OCI-LY7 (cell line): ENCODE measurements around the gene DLX5. TPM values are rescaled to one million over a fixed set of nuclear protein-coding genes. Genes with fewer than 3 reads are reported as not detected.

Experiments used
- BruUV-seq: library from RNA; stranded (reverse); fragments of 400-500 nt; replicated peaks from 2 replicates; lab custom pipeline; 2021; lab: Mats Ljungman, UMichigan
- CTCF ChIA-PET: fragments of 300-600 bp; sonication (Branson Sonifier 250); formaldehyde crosslinking; loops from one replicate; lab custom pipeline; 2022; ENCODE audit warnings: antibody characterized with exemption; ENCODE audit not compliant: unreplicated experiment; lab: Charles Lee
- POLR2A ChIA-PET: fragments of 300-600 bp; sonication (Branson Sonifier 250); formaldehyde crosslinking; loops from one replicate; lab custom pipeline; 2022; ENCODE audit warnings: antibody characterized with exemption; lab: Charles Lee
- DNase-seq: peaks from one replicate; pipeline ENCODE4 v3.0.0-alpha.2; 2015; ENCODE audit warnings: low spot score
- H2AFZ ChIP-seq: fragments of 200-600 bp; sonication (generic), shearing (Covaris generic); 2 replicates; pipeline ENCODE4 v1.6.1; 2014; ENCODE audit warnings: mild to moderate bottlenecking, antibody characterized with exemption, low read length, moderate library complexity
- H3K27ac ChIP-seq: fragments of 200-600 bp; sonication (generic); 2 replicates; pipeline ENCODE4 v1.5.1; 2014; ENCODE audit warnings: mixed run types, low read depth, mild to moderate bottlenecking, moderate library complexity, low read length, inconsistent platforms; ENCODE audit not compliant: poor library complexity, severe bottlenecking
- H3K36me3 ChIP-seq: fragments of 200-600 bp; sonication (generic); 2 replicates; pipeline ENCODE4 v1.6.1; 2014; ENCODE audit warnings: mild to moderate bottlenecking, antibody characterized with exemption, low read length, moderate library complexity, mixed read lengths; ENCODE audit not compliant: insufficient read depth
- H3K4me1 ChIP-seq: fragments of 200-600 bp; sonication (generic); 2 replicates; pipeline ENCODE4 v1.5.1; 2014; ENCODE audit warnings: mild to moderate bottlenecking, low read length; ENCODE audit not compliant: insufficient read depth, poor library complexity, severe bottlenecking
- H3K4me2 ChIP-seq: fragments of 200-600 bp; sonication (generic); 2 replicates; pipeline ENCODE4 v1.6.1; 2014; ENCODE audit warnings: mild to moderate bottlenecking, low read length
- H3K4me3 ChIP-seq: fragments of 200-600 bp; sonication (generic); 2 replicates; pipeline ENCODE4 v1.5.1; 2014; ENCODE audit warnings: mild to moderate bottlenecking, low read depth, low read length; ENCODE audit not compliant: poor library complexity, severe bottlenecking
- H3K79me2 ChIP-seq: fragments of 200-600 bp; sonication (generic); 2 replicates; pipeline ENCODE4 v1.6.1; 2016; ENCODE audit warnings: low read depth, mild to moderate bottlenecking, low read length, moderate library complexity, mixed read lengths; ENCODE audit not compliant: insufficient read depth
- H3K9me2 ChIP-seq: fragments of 200-600 bp; sonication (generic); 2 replicates; pipeline ENCODE4 v1.6.1; 2016; ENCODE audit warnings: mild to moderate bottlenecking, low read length, mixed read lengths; ENCODE audit not compliant: insufficient read depth
- H3K9me3 ChIP-seq: fragments of 200-600 bp; sonication (generic); 2 replicates; pipeline ENCODE4 v1.6.1; 2014; ENCODE audit warnings: mild to moderate bottlenecking, mixed run types, low read length, mixed read lengths
- H4K20me1 ChIP-seq: fragments of 200-600 bp; sonication (generic); 2 replicates; pipeline ENCODE4 v1.6.1; 2014; ENCODE audit warnings: mild to moderate bottlenecking, antibody characterized with exemption, low read length, moderate library complexity, mixed read lengths; ENCODE audit not compliant: insufficient read depth
- EZH2phosphoT487 ChIP-seq: fragments of 200-600 bp; sonication (generic); IDR thresholded peaks from 2 replicates; pipeline ENCODE4 v1.6.1; 2018; ENCODE audit warnings: low read depth, borderline replicate concordance, mild to moderate bottlenecking, mixed run types, antibody characterized with exemption, low read length, moderate library complexity, mixed read lengths
- intact Hi-C: fragments of 100-400 bp; cut with micrococcal nuclease; formaldehyde crosslinking; loops from one replicate; pipeline ENCODE4 v1.10.0; 2022; ENCODE audit not compliant: unreplicated experiment
- total RNA-seq, 2 experiments: library from RNA; depleted of rRNA in 1 of 2; stranded (reverse); fragments of >200 nt in 1 of 2; shearing (Covaris generic) in 1 of 2; gene quantifications; 2 replicates each; pipeline ENCODE4 v1.2.3, GENCODE V29; 2014 to 2022
- TF ChIP-seq, protein P1 (sequence below): fragments of 200-600 bp; sonication (generic); conservative IDR thresholded peaks from 2 replicates; pipeline ENCODE4 v1.5.1; 2014; ENCODE audit warnings: mild to moderate bottlenecking, antibody characterized with exemption, low read length, moderate library complexity, mixed read lengths

Gene DLX5
- total RNA-seq, 2 experiments from 2014 or later = not detected

GRCh38 chr7:97006055-97006815 is 18.4 kb downstream of the DLX5 start:
- no peaks in the 10 kb centered on the region for H3K36me3 ChIP-seq
- no peak overlapping the region for H3K27ac ChIP-seq
- no peak overlapping the region for H3K4me3 ChIP-seq
- no peaks in the 10 kb centered on the region for H3K9me2 ChIP-seq
- H3K9me3 ChIP-seq = no peaks in the 10 kb centered on the region
- no TSS peak for BruUV-seq
- intact Hi-C loops = no loop called here
- no peak overlapping the region for H3K4me2 ChIP-seq
- CTCF ChIA-PET = no interaction called here
- no peaks in the 10 kb centered on the region for H3K4me1 ChIP-seq
- DNase-seq = no peak
- TF ChIP-seq, protein P1, sequence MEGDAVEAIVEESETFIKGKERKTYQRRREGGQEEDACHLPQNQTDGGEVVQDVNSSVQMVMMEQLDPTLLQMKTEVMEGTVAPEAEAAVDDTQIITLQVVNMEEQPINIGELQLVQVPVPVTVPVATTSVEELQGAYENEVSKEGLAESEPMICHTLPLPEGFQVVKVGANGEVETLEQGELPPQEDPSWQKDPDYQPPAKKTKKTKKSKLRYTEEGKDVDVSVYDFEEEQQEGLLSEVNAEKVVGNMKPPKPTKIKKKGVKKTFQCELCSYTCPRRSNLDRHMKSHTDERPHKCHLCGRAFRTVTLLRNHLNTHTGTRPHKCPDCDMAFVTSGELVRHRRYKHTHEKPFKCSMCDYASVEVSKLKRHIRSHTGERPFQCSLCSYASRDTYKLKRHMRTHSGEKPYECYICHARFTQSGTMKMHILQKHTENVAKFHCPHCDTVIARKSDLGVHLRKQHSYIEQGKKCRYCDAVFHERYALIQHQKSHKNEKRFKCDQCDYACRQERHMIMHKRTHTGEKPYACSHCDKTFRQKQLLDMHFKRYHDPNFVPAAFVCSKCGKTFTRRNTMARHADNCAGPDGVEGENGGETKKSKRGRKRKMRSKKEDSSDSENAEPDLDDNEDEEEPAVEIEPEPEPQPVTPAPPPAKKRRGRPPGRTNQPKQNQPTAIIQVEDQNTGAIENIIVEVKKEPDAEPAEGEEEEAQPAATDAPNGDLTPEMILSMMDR = no peak
- no peak for TF ChIP-seq EZH2phosphoT487
- no peaks in the 10 kb centered on the region for H4K20me1 ChIP-seq
- POLR2A ChIA-PET = no interaction called here
- no peaks in the 10 kb centered on the region for H3K79me2 ChIP-seq
- H2AFZ ChIP-seq = no peak overlapping the region

DNA sequence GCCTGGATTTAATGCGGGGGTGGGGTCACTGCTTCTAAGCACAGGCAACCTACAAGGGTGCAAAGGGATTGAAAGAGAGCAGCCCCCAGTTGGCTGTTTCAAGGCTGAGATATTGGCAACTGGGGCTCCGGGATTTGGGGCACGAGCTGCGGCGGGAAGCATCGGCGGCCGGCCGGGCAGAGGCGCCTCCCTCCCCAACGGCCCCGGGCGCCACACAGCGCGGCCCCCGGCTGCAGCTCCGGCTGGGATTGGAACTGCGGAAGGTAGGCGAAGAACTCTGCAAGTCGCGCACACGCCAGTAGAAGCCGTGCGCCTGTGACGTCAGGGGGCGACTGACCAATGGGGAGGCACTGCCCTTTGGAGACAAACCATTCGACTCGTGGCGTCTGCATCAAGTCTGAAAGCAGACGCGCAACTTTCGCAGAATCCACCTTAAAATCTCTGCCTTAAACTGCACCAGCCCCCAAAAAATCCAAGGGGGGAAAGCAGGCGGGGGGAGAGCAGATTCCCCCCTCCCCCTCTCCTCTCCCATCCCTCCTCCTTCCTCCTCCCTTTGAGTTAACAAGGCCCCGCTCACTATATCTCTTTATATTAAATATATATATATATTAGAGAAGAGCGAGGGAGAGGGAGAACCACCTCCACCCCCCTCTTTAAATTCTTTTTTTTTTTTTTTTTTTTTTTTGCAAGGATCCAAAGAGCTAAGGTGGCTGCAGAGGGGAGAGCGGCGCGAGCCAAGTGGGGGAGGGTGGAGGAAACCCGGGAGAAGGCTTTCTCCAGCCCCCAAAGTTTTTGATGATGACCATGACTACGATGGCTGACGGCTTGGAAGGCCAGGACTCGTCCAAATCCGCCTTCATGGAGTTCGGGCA is 19.2 kb downstream of the DLX5 start, which contains the start of gene DLX6:
TSS of gene DLX6 (plus strand) at position 371 of the 872 bp plus-strand sequence. CDS start at position 796, 425 bp downstream.
- H4K20me1 ChIP-seq = no peaks in the 10 kb centered on the region
- TF ChIP-seq EZH2phosphoT487 = no peak
- TF ChIP-seq, protein P1 = no peak
- no peaks in the 10 kb centered on the region for H3K79me2 ChIP-seq

More for the DNA sequence above, 19.2 kb downstream of the DLX5 start, which contains the start of gene DLX6:
- Histone ChIP-seq H3K4me3 (no peak within 1 kb of the TSS), H2AFZ (no peak within 1 kb of the TSS), H3K4me1 (no peaks in the 10 kb centered on the region), H3K9me2 (no peaks in the 10 kb centered on the region), H3K4me2 (no peak within 1 kb of the TSS), H3K36me3 (no peaks in the 10 kb centered on the region), H3K9me3 (no peaks in the 10 kb centered on the region), H3K27ac (no peak within 1 kb of the TSS)
- no TSS peak for BruUV-seq
- CTCF ChIA-PET = no interaction called here
- intact Hi-C loops = no loop called here
- DNase-seq = no peak
- POLR2A ChIA-PET = no interaction called here
